Metanephros (tissue), 2 donors: Measurements from ENCODE around the gene SIAH3. TPM values are rescaled to one million over a fixed set of nuclear protein-coding genes. Genes with fewer than 3 reads are reported as not detected.

Experiments used
- small RNA-seq: library from RNA; depleted of rRNA; stranded (forward); fragments of <200 nt; gene quantifications from one replicate; pipeline ENCODE3, GENCODE V24; 2014; ENCODE audit warnings: low replicate concordance
- total RNA-seq: library from RNA; depleted of rRNA; stranded (reverse); fragments of >200 nt; gene quantifications from one replicate; pipeline ENCODE4 v1.2.3, GENCODE V29; 2014

Gene SIAH3, protein sequence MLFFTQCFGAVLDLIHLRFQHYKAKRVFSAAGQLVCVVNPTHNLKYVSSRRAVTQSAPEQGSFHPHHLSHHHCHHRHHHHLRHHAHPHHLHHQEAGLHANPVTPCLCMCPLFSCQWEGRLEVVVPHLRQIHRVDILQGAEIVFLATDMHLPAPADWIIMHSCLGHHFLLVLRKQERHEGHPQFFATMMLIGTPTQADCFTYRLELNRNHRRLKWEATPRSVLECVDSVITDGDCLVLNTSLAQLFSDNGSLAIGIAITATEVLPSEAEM
- total RNA-seq, result 0.99 TPM

GRCh38 chr13:45851171-45851921 lies at the start of gene SIAH3:
Gene SIAH3 (minus strand): TSS chr13:45851753. CDS start chr13:45851629, 124 bp downstream.

Small RNA genes within 50 kb of the gene (small RNA-seq; reads per million reads assigned to genes)
- gene RF00017, result not detected

Other genes starting within 250 kb of the SIAH3 start
- not detected for gene ERICH6B, start 236.0 kb downstream of the SIAH3 start, total RNA-seq
- gene CBY2, start 149.4 kb downstream of the SIAH3 start, total RNA-seq, result 0.99 TPM
- gene ZC3H13, start 201.0 kb upstream of the SIAH3 start, total RNA-seq, result 23.8 TPM